Measurements from ENCODE around the gene CACYBP. TPM values are rescaled to one million over a fixed set of nuclear protein-coding genes. Genes with fewer than 3 reads are reported as not detected.
A peak's percentile ranks its signal among the peaks of the same experiment; 100 is the strongest.

CACYBP gene
- total RNA-seq = 143 and 265 TPM in 2 replicates
- 147 and 167 TPM in 2 replicates for polyA plus RNA-seq

GRCh38 chr1:174999936-175000696, at the start of gene CACYBP:
CACYBP (plus strand) TSS chr1:174999947; CDS start chr1:175000181, 234 bp downstream.
- Histone ChIP-seq H3K27ac (peak within 1 kb of the TSS; percentile 99), H3K27me3 (no peaks in the 10 kb centered on the region), H3K4me1 (ENCODE audit: low read depth) (peaks cover 6% of the 10 kb centered on the region), H3K36me3 (peaks cover under 1% of the 10 kb centered on the region), H3K9me3 (ENCODE audit: low read depth) (no peaks in the 10 kb centered on the region), H3K4me3 (peak within 1 kb of the TSS; percentile 65)
- DNase-seq (ENCODE audit: low read depth in 1 of 2, low spot score in 1 of 2) = peak; percentile 41 to 46
- no peak for TF ChIP-seq CTCF (IDR thresholded peaks at IDR 0.05; ENCODE audit: low read depth, low read length)

GRCh38 chr1:174953285-174954072, 46.3 kb upstream of the CACYBP start:
- H3K27me3 ChIP-seq = no peaks in the 10 kb centered on the region
- DNase-seq (ENCODE audit: low read depth in 1 of 2, low spot score in 1 of 2) = no peak
- no peak overlapping the region for H3K4me3 ChIP-seq
- no peak for TF ChIP-seq CTCF (IDR thresholded peaks at IDR 0.05; ENCODE audit: low read depth, low read length)
- no peak overlapping the region for H3K27ac ChIP-seq
- H3K4me1 ChIP-seq (ENCODE audit: low read depth) = no peaks in the 10 kb centered on the region
- no peaks in the 10 kb centered on the region for H3K36me3 ChIP-seq
- H3K9me3 ChIP-seq (ENCODE audit: low read depth) = no peaks in the 10 kb centered on the region

GRCh38 chr1:174954073-174954460, 45.7 kb upstream of the CACYBP start:
- Histone ChIP-seq H3K36me3 (no peaks in the 10 kb centered on the region), H3K4me3 (no peak overlapping the region), H3K27ac (no peak overlapping the region), H3K9me3 (ENCODE audit: low read depth) (no peaks in the 10 kb centered on the region), H3K4me1 (ENCODE audit: low read depth) (no peaks in the 10 kb centered on the region), H3K27me3 (no peaks in the 10 kb centered on the region)
- TF ChIP-seq CTCF (IDR thresholded peaks at IDR 0.05; ENCODE audit: low read depth, low read length) = no peak
- DNase-seq (ENCODE audit: low read depth in 1 of 2, low spot score in 1 of 2) = no peak

GRCh38 chr1:174954671-174955669, 44.8 kb upstream of the CACYBP start:
- no peak for DNase-seq (ENCODE audit: low read depth in 1 of 2, low spot score in 1 of 2)
- no peak overlapping the region for H3K4me3 ChIP-seq
- no peaks in the 10 kb centered on the region for H3K4me1 ChIP-seq (ENCODE audit: low read depth)
- H3K9me3 ChIP-seq (ENCODE audit: low read depth) = no peaks in the 10 kb centered on the region
- H3K27ac ChIP-seq = no peak overlapping the region
- H3K36me3 ChIP-seq = no peaks in the 10 kb centered on the region
- H3K27me3 ChIP-seq = no peaks in the 10 kb centered on the region
- TF ChIP-seq CTCF (IDR thresholded peaks at IDR 0.05; ENCODE audit: low read depth, low read length) = no peak

GRCh38 chr1:174956086-174956485, 43.7 kb upstream of the CACYBP start:
- H3K9me3 ChIP-seq (ENCODE audit: low read depth) = no peaks in the 10 kb centered on the region
- H3K4me1 ChIP-seq (ENCODE audit: low read depth) = no peaks in the 10 kb centered on the region
- no peaks in the 10 kb centered on the region for H3K27me3 ChIP-seq
- no peak overlapping the region for H3K27ac ChIP-seq
- no peaks in the 10 kb centered on the region for H3K36me3 ChIP-seq
- H3K4me3 ChIP-seq = no peak overlapping the region
- no peak for TF ChIP-seq CTCF (IDR thresholded peaks at IDR 0.05; ENCODE audit: low read depth, low read length)
- DNase-seq (ENCODE audit: low read depth in 1 of 2, low spot score in 1 of 2) = no peak

All from cardiac muscle cell (in vitro differentiated cells and primary cell).